Measurements from ENCODE around the gene NCKIPSD. TPM values are rescaled to one million over a fixed set of nuclear protein-coding genes. Genes with fewer than 3 reads are reported as not detected.

NCKIPSD gene
- total RNA-seq, 4 donors from 2014 or later = 32.4 to 88.5 (median 51.8) TPM

DNA sequence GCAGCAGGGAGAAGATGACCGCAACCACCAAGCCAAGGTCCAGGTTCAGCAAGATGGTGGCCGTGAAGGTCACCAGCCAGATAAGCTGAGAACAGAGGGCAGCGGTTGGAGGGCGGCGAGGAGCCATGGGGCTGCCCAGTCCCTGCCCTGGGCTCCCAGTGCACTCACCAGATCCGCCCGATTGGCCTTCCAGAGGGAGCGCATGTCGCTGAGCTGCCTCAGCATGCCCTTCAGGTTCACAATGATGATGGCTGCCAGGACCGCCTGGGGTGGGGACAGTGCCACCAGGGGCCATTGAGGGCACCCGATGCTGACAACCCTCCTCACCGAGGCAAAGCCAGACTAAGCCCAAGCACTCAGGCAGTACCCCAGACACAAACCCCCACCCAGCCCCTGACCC is 55.8 kb downstream of the NCKIPSD start:
- no peak for DNase-seq (ENCODE audit: low spot score in 2 of 2)
- Histone ChIP-seq H3K27me3 (no peaks in the 10 kb centered on the region), H3K4me3 (no peak overlapping the region), H3K36me3 (peaks cover 0 to 84% (median 0%) of the 10 kb centered on the region in 3 donors), H3K27ac (no peak overlapping the region), H3K4me1 (peaks cover 0 to 15% (median 12%) of the 10 kb centered on the region in 4 donors), H3K9me3 (no peaks in the 10 kb centered on the region)
- TF ChIP-seq EP300 (IDR thresholded peaks at IDR 0.05) (no peak), POLR2A (IDR thresholded peaks at IDR 0.05) (no peak)
- TF ChIP-seq, protein P1, sequence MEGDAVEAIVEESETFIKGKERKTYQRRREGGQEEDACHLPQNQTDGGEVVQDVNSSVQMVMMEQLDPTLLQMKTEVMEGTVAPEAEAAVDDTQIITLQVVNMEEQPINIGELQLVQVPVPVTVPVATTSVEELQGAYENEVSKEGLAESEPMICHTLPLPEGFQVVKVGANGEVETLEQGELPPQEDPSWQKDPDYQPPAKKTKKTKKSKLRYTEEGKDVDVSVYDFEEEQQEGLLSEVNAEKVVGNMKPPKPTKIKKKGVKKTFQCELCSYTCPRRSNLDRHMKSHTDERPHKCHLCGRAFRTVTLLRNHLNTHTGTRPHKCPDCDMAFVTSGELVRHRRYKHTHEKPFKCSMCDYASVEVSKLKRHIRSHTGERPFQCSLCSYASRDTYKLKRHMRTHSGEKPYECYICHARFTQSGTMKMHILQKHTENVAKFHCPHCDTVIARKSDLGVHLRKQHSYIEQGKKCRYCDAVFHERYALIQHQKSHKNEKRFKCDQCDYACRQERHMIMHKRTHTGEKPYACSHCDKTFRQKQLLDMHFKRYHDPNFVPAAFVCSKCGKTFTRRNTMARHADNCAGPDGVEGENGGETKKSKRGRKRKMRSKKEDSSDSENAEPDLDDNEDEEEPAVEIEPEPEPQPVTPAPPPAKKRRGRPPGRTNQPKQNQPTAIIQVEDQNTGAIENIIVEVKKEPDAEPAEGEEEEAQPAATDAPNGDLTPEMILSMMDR (IDR thresholded peaks at IDR 0.05) = no peak
- 91 to 93% methylated on average over 6 to 11 of the region's 12 CpGs for WGBS, 2 donors

DNA sequence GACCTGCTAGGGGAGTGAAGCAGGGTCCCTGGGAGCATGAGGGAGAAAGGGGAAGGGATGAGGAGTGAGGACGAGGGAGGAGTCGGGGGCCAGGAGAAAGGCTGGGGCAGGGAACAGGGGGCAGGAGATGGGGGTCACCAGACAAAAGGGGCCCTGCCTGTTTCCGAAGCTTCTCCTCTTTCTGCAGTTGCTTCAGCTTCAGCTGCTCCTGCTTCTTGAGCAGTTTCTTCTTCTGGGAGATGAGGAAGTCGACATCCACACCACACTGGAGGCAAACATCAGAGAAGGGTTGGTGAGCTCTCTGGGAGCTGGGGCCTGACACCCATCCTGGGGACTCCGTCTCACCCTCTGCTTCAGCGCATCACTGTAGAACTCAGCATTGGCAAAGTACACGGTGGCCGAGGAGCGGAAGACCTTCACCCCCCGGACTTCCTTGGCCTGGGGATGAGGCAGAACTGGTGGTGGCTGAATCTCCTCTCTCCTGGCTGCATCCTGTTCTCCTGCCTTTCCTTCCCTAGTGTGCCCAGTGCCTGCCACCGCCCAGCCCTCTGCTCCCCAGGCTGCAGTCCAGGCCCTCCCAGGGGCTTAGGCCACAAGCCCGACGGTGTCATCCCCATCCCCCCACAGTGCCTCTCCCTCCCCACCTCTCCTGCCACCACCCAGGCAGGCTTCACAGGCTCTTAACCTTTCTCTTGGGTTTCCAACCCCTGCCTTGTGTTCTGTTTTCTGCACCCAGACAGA is 57.3 kb downstream of the NCKIPSD start:
- DNase-seq (ENCODE audit: low spot score in 2 of 2) = no peak

DNA sequence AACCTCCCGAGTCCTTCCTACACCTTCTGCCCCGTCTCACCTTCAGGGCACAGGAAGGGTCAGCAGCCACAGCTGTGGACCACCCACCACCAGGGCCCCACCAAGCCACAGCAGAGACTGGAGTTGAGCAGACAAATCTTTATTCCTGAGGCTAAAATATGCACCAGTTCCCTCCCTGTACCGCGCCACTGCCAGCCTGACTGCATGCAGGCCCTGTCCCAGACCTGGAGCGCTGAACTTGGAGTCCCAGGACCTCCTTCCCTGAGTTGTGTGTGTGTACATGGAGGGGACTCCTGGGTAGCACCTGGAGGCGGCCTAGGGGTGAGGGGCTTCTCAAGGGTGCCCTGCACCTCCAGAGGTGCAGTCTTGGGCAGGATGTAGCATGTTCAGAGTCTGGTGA is 60.1 kb downstream of the NCKIPSD start:
- no peak for TF ChIP-seq POLR2A (IDR thresholded peaks at IDR 0.05)
- TF ChIP-seq, protein P1 (IDR thresholded peaks at IDR 0.05) = no peak
- no peak for TF ChIP-seq EP300 (IDR thresholded peaks at IDR 0.05)

More for the DNA sequence above, 57.3 kb downstream of the NCKIPSD start:
- 86 to 91% methylated on average over 13 of the region's 13 CpGs for WGBS, 2 donors
- H3K27ac ChIP-seq = no peak overlapping the region
- no peak overlapping the region for H3K4me3 ChIP-seq
- H3K9me3 ChIP-seq = no peaks in the 10 kb centered on the region
- peaks cover 0 to under 1% (median 0%) of the 10 kb centered on the region in 4 donors for H3K4me1 ChIP-seq
- peaks cover 0 to 88% (median 0%) of the 10 kb centered on the region in 3 donors for H3K36me3 ChIP-seq
- H3K27me3 ChIP-seq = no peaks in the 10 kb centered on the region
- TF ChIP-seq, protein P1 (IDR thresholded peaks at IDR 0.05) = no peak

DNA sequence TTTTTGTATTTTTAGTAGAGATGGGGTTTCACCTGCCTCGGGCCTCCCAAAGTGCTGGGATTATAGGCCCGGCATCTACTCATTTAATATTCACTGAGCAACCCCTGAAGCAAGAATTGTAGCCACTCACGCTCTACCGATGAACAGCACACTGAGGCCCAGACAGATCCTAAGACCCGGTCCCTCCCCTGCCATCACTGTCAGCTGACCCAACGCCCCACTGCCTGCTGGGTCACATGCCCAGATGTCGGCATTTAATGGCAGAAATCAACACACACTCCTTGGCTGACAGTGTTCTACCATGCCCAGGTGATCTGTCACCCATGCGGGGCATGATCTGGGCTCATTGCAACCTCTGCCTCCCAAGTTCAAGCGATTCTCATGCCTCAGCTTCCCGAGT is 60.9 kb downstream of the NCKIPSD start:
- Histone ChIP-seq H3K27ac (no peak overlapping the region), H3K36me3 (peaks cover 0 to 55% (median 0%) of the 10 kb centered on the region in 3 donors), H3K4me3 (no peak overlapping the region), H3K4me1 (no peaks in the 10 kb centered on the region), H3K27me3 (no peaks in the 10 kb centered on the region), H3K9me3 (no peaks in the 10 kb centered on the region)
- TF ChIP-seq POLR2A (IDR thresholded peaks at IDR 0.05) = no peak
- no peak for TF ChIP-seq EP300 (IDR thresholded peaks at IDR 0.05)
- TF ChIP-seq, protein P1 (IDR thresholded peaks at IDR 0.05) = no peak
- WGBS, 2 donors = 93 to 95% methylated on average over 10 of the region's 10 CpGs
- DNase-seq (ENCODE audit: low spot score in 2 of 2) = no peak

More for the DNA sequence above, 60.1 kb downstream of the NCKIPSD start:
- 90% methylated on average over 6 of the region's 6 CpGs for WGBS, 2 donors
- H3K4me3 ChIP-seq = no peak overlapping the region
- no peaks in the 10 kb centered on the region for H3K27me3 ChIP-seq
- no peak for DNase-seq (ENCODE audit: low spot score in 2 of 2)
- H3K36me3 ChIP-seq = peaks cover 0 to 64% (median 0%) of the 10 kb centered on the region in 3 donors
- no peaks in the 10 kb centered on the region for H3K4me1 ChIP-seq
- no peaks in the 10 kb centered on the region for H3K9me3 ChIP-seq
- H3K27ac ChIP-seq = no peak overlapping the region

DNA sequence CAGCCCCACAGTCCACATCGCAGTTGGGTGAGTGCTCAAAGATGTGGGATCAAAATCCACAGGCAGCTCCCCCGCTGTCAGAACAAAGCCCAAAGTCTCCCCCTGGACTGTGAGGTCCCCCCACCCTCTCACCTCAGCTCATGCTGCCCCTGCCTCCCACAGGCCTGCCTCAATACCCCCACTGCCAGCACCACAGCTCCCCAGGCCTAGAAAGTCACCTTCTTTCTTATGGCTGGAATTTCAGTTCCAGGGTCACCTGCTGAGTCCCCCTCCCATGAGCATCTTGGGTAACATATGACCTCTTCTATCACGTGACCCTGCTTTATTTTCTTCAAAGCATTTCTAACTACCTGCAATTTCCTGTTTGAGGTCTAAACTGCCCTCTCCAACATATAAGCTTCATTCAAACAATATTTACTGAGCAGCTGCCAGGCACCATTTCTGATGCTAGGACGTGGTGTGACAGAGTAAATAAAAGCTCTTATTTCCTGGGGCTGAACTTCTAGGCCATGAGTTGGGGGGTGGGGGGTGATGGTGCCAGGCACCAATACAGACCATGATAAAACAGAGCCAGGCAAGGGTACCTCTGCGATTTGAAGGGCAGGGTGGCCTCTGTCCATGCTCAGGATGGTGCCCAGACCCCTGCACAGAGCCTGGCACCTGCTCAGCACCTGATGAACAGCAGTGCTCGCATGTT is 61.7 kb downstream of the NCKIPSD start:
- peaks cover 0 to 48% (median 0%) of the 10 kb centered on the region in 3 donors for H3K36me3 ChIP-seq

More for the DNA sequence above, 61.7 kb downstream of the NCKIPSD start:
- Histone ChIP-seq H3K4me1 (no peaks in the 10 kb centered on the region), H3K9me3 (no peaks in the 10 kb centered on the region), H3K4me3 (no peak overlapping the region), H3K27me3 (no peaks in the 10 kb centered on the region), H3K27ac (no peak overlapping the region)
- TF ChIP-seq, protein P1 (IDR thresholded peaks at IDR 0.05) = no peak
- no peak for TF ChIP-seq EP300 (IDR thresholded peaks at IDR 0.05)
- TF ChIP-seq POLR2A (IDR thresholded peaks at IDR 0.05) = no peak
- DNase-seq (ENCODE audit: low spot score in 2 of 2) = no peak
- 73 to 77% methylated on average over 6 of the region's 6 CpGs for WGBS, 2 donors

Measured in tibial nerve (tissue), 4 donors.